Endothelial cell of umbilical vein (primary cell): ENCODE results near the gene KRTAP10-9.
"Not testable (repeated sequence)": the region's sequence is repeated elsewhere in the genome, so short reads cannot be mapped to it uniquely, and the experiment has no call there.

ENCODE experiments used
- EZH2 ChIP-seq: IDR thresholded peaks from 2 replicates; pipeline ENCODE4 v1.6.1; 2012; ENCODE audit warnings: borderline replicate concordance, low read depth, mild to moderate bottlenecking, moderate library complexity, low read length, inconsistent platforms; ENCODE audit not compliant: severe bottlenecking
- FOS ChIP-seq: IDR thresholded peaks from 2 replicates; pipeline ENCODE4 v1.6.1; 2011; ENCODE audit warnings: mild to moderate bottlenecking, low read length, moderate library complexity, borderline replicate concordance; ENCODE audit not compliant: insufficient read depth
- JUN ChIP-seq: IDR thresholded peaks from 2 replicates; pipeline ENCODE4 v1.6.1; 2011; ENCODE audit warnings: borderline replicate concordance, low read depth; ENCODE audit not compliant: insufficient read length, insufficient read depth
- POLR2A ChIP-seq: IDR thresholded peaks from 2 replicates; pipeline ENCODE4 v1.6.1; 2012; ENCODE audit warnings: low read depth, mild to moderate bottlenecking, control low read depth, low read length
- POLR2AphosphoS5 ChIP-seq: IDR thresholded peaks from 2 replicates; pipeline ENCODE4 v1.6.1; 2012; ENCODE audit warnings: low read depth, mild to moderate bottlenecking, control low read depth, low read length, moderate library complexity; ENCODE audit not compliant: insufficient read depth
- TF ChIP-seq, protein P1 (sequence below), 2 donors: IDR thresholded peaks; 1 replicate in 1 of 2; 2 replicates in 1 of 2; pipeline ENCODE4 v1.5.1; 2011; ENCODE audit warnings: low read length in 2 of 2, mild to moderate bottlenecking in 2 of 2, moderate library complexity in 2 of 2, control low read depth in 1 of 2, inconsistent platforms in 1 of 2, low read depth in 1 of 2; ENCODE audit not compliant: insufficient read depth in 1 of 2; ENCODE audit errors: extremely low read depth in 1 of 2
- TF ChIP-seq, protein P2 (sequence below): IDR thresholded peaks from 2 replicates; pipeline ENCODE4 v1.6.1; 2011; ENCODE audit not compliant: insufficient read depth, insufficient read length

GRCh38 chr21:44637851-44638348 lies 11.0 kb downstream of the KRTAP10-9 start:
- TF ChIP-seq, protein P1, sequence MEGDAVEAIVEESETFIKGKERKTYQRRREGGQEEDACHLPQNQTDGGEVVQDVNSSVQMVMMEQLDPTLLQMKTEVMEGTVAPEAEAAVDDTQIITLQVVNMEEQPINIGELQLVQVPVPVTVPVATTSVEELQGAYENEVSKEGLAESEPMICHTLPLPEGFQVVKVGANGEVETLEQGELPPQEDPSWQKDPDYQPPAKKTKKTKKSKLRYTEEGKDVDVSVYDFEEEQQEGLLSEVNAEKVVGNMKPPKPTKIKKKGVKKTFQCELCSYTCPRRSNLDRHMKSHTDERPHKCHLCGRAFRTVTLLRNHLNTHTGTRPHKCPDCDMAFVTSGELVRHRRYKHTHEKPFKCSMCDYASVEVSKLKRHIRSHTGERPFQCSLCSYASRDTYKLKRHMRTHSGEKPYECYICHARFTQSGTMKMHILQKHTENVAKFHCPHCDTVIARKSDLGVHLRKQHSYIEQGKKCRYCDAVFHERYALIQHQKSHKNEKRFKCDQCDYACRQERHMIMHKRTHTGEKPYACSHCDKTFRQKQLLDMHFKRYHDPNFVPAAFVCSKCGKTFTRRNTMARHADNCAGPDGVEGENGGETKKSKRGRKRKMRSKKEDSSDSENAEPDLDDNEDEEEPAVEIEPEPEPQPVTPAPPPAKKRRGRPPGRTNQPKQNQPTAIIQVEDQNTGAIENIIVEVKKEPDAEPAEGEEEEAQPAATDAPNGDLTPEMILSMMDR (IDR thresholded peaks at IDR 0.05; ENCODE audit: extremely low read depth in 1 of 2, insufficient read depth in 1 of 2, low read depth in 1 of 2, low read length in 2 of 2) = not testable (repeated sequence)
- TF ChIP-seq, protein P2, sequence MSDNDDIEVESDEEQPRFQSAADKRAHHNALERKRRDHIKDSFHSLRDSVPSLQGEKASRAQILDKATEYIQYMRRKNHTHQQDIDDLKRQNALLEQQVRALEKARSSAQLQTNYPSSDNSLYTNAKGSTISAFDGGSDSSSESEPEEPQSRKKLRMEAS = not testable (repeated sequence)
- TF ChIP-seq POLR2AphosphoS5, EZH2, POLR2A, JUN, FOS: not testable (repeated sequence)
